OCI-LY1 (cell line): ENCODE measurements around the gene DPP6.

ENCODE experiments used
- H2AFZ ChIP-seq: fragments of 200-600 bp; sonication (generic), shearing (Covaris generic); 2 replicates; pipeline ENCODE4 v1.6.0; 2014; ENCODE audit warnings: antibody characterized with exemption, mild to moderate bottlenecking, low read length
- H3F3A ChIP-seq: fragments of 200-600 bp; sonication (generic), shearing (Covaris generic); 2 replicates; pipeline ENCODE4 v1.6.0; 2014; ENCODE audit warnings: mild to moderate bottlenecking, antibody characterized with exemption, low read length, moderate library complexity; ENCODE audit not compliant: insufficient read depth
- H3K27ac ChIP-seq: fragments of 200-600 bp; sonication (generic); 2 replicates; pipeline ENCODE4 v1.5.1; 2014; ENCODE audit warnings: low read length, mixed run types, mild to moderate bottlenecking, low read depth; ENCODE audit not compliant: poor library complexity, severe bottlenecking
- H3K27me3 ChIP-seq: fragments of 200-600 bp; sonication (generic); 2 replicates; pipeline ENCODE4 v1.6.0; 2014; ENCODE audit warnings: antibody characterized with exemption, mild to moderate bottlenecking, low read length, moderate library complexity; ENCODE audit not compliant: insufficient read depth
- H3K36me3 ChIP-seq: fragments of 200-600 bp; sonication (generic); 2 replicates; pipeline ENCODE4 v1.6.1; 2014; ENCODE audit warnings: mild to moderate bottlenecking, antibody characterized with exemption, low read length, moderate library complexity, mixed read lengths; ENCODE audit not compliant: insufficient read depth
- H3K4me1 ChIP-seq: fragments of 200-600 bp; sonication (generic); 2 replicates; pipeline ENCODE4 v1.5.1; 2014; ENCODE audit warnings: mild to moderate bottlenecking, low read length, moderate library complexity; ENCODE audit not compliant: insufficient read depth, severe bottlenecking
- H3K4me2 ChIP-seq: fragments of 200-600 bp; sonication (generic), shearing (Covaris generic); 2 replicates; pipeline ENCODE4 v1.6.1; 2014; ENCODE audit warnings: low read length
- H3K4me3 ChIP-seq: fragments of 200-600 bp; sonication (generic); 2 replicates; pipeline ENCODE4 v1.5.1; 2014; ENCODE audit warnings: low read length, low read depth, mild to moderate bottlenecking, mixed read lengths; ENCODE audit not compliant: poor library complexity, severe bottlenecking
- H3K79me2 ChIP-seq: fragments of 200-600 bp; shearing (Covaris generic); 2 replicates; pipeline ENCODE4 v1.6.1; 2016; ENCODE audit warnings: mixed run types, low read length, mixed read lengths; ENCODE audit not compliant: insufficient read depth
- H3K9ac ChIP-seq: fragments of 200-600 bp; sonication (generic), shearing (Covaris generic); 2 replicates; pipeline ENCODE4 v1.6.1; 2014; ENCODE audit warnings: mild to moderate bottlenecking, low read length, mixed read lengths
- H3K9me2 ChIP-seq: fragments of 200-600 bp; sonication (generic), shearing (Covaris generic); 2 replicates; pipeline ENCODE4 v1.6.1; 2014; ENCODE audit warnings: low read depth, mild to moderate bottlenecking, low read length, mixed read lengths
- H3K9me3 ChIP-seq: fragments of 200-600 bp; shearing (Covaris generic); 2 replicates; pipeline ENCODE4 v1.6.1; 2014; ENCODE audit warnings: low read length, mixed read lengths
- H4K20me1 ChIP-seq: fragments of 200-600 bp; sonication (generic), shearing (Covaris generic); 2 replicates; pipeline ENCODE4 v1.6.0; 2016; ENCODE audit warnings: mild to moderate bottlenecking, low read length; ENCODE audit not compliant: insufficient read depth
- CTCF ChIP-seq: fragments of 200-600 bp; sonication (generic), shearing (Covaris generic); IDR thresholded peaks from 2 replicates; pipeline ENCODE4 v1.5.1; 2017; ENCODE audit warnings: mild to moderate bottlenecking, antibody characterized with exemption, low read length, moderate library complexity, mixed read lengths
- EZH2 ChIP-seq: fragments of 200-600 bp; sonication (generic), shearing (Covaris generic); IDR thresholded peaks from 2 replicates; pipeline ENCODE4 v1.8.0; 2017; ENCODE audit warnings: borderline replicate concordance, mixed run types, mild to moderate bottlenecking, antibody characterized with exemption, low read length, moderate library complexity, mixed read lengths

DPP6 gene

GRCh38 chr7:154767821-154768415, 715.7 kb downstream of the DPP6 start:
- Histone ChIP-seq H3F3A (no peaks in the 10 kb centered on the region), H3K4me3 (no peak overlapping the region), H4K20me1 (no peaks in the 10 kb centered on the region), H3K79me2 (no peaks in the 10 kb centered on the region), H2AFZ (no peak overlapping the region), H3K4me2 (no peak overlapping the region), H3K36me3 (no peaks in the 10 kb centered on the region), H3K4me1 (no peaks in the 10 kb centered on the region), H3K9me2 (no peaks in the 10 kb centered on the region), H3K9me3 (no peaks in the 10 kb centered on the region; the same call in 1 of the 2 replicates), H3K27ac (no peak overlapping the region), H3K27me3 (peaks cover 6% of the 10 kb centered on the region; the same call in 1 of the 2 replicates), H3K9ac (no peak overlapping the region)
- TF ChIP-seq EZH2 (no peak), CTCF (no peak)

- Histone ChIP-seq H3K27ac (no peak overlapping the region), H2AFZ (no peak overlapping the region), H3K9me2 (no peaks in the 10 kb centered on the region), H3K27me3 (peaks cover 6% of the 10 kb centered on the region; the same call in 1 of the 2 replicates), H3K9ac (no peak overlapping the region), H3K79me2 (no peaks in the 10 kb centered on the region), H3K4me3 (no peak overlapping the region), H4K20me1 (no peaks in the 10 kb centered on the region), H3F3A (no peaks in the 10 kb centered on the region), H3K4me1 (no peaks in the 10 kb centered on the region), H3K4me2 (no peak overlapping the region), H3K9me3 (no peaks in the 10 kb centered on the region; the same call in 1 of the 2 replicates), H3K36me3 (no peaks in the 10 kb centered on the region)
- TF ChIP-seq CTCF (no peak), EZH2 (no peak)
Measured at GRCh38 chr7:154769001-154769400, 716.8 kb downstream of the DPP6 start.

- Histone ChIP-seq H3K9ac (no peak overlapping the region), H3K4me1 (no peaks in the 10 kb centered on the region), H3K79me2 (no peaks in the 10 kb centered on the region), H3K4me2 (no peak overlapping the region), H3K27me3 (peaks cover 6% of the 10 kb centered on the region; the same call in 1 of the 2 replicates), H3K27ac (no peak overlapping the region), H4K20me1 (no peaks in the 10 kb centered on the region), H3K9me2 (no peaks in the 10 kb centered on the region), H2AFZ (no peak overlapping the region), H3K36me3 (no peaks in the 10 kb centered on the region), H3F3A (no peaks in the 10 kb centered on the region), H3K4me3 (no peak overlapping the region), H3K9me3 (no peaks in the 10 kb centered on the region; the same call in 1 of the 2 replicates)
- TF ChIP-seq CTCF, result no peak
- no peak for TF ChIP-seq EZH2
Measured at GRCh38 chr7:154769527-154769926, 717.3 kb downstream of the DPP6 start.
